CD4-positive, alpha-beta T cell (primary cell): Measurements from ENCODE around the gene MAN1B1. TPM values are rescaled to one million over a fixed set of nuclear protein-coding genes. Genes with fewer than 3 reads are reported as not detected.
"Not testable (repeated sequence)": the region's sequence is repeated elsewhere in the genome, so short reads cannot be mapped to it uniquely, and the experiment has no call there.

Source experiments
- ATAC-seq: fragments of 200-7000 bp; cut with Tn5 transposase; one replicate; pipeline ENCODE4 v1.10.0; 2022; ENCODE audit warnings: mild to moderate bottlenecking; ENCODE audit not compliant: poor library complexity
- CTCF ChIA-PET: fragments of 350-600 bp; sonication (Branson Sonifier 250); formaldehyde crosslinking; loops from one replicate; lab custom pipeline; 2021; ENCODE audit warnings: antibody characterized with exemption, inconsistent platforms; lab: Charles Lee
- POLR2A ChIA-PET: fragments of 350-600 bp; sonication (Branson Sonifier 250); formaldehyde crosslinking; loops from one replicate; lab custom pipeline; 2021; ENCODE audit warnings: antibody characterized with exemption, inconsistent platforms; lab: Charles Lee
- DNase-seq, 14 experiments: peaks; one replicate each; pipeline ENCODE4 v3.0.0-alpha.2; 2013 to 2020; ENCODE audit warnings: mixed read lengths in 2 of 14
- H3K27ac ChIP-seq, 2 donors: one replicate each; pipeline versions ENCODE4 v1.5.1 to v1.7.0; 2013; ENCODE audit warnings: low read length in 2 of 2, low read depth in 1 of 2, mild to moderate bottlenecking in 1 of 2
- H3K27me3 ChIP-seq, 2 experiments: 1 replicate in 1 of 2; 2 replicates in 1 of 2; pipeline versions ENCODE4 v1.6.1 to v1.7.0; 2013; ENCODE audit warnings: low read length in 2 of 2, control low read depth in 1 of 2, mild to moderate bottlenecking in 1 of 2, moderate library complexity in 1 of 2; ENCODE audit not compliant: insufficient read depth in 2 of 2, control insufficient read depth in 1 of 2
- H3K36me3 ChIP-seq: one replicate; pipeline ENCODE4 v1.6.1; 2013; ENCODE audit warnings: low read length, control low read depth; ENCODE audit not compliant: insufficient read depth
- H3K4me1 ChIP-seq: one replicate; pipeline ENCODE4 v1.6.1; 2013; ENCODE audit warnings: low read length, control low read depth; ENCODE audit not compliant: insufficient read depth
- H3K4me3 ChIP-seq: one replicate; pipeline ENCODE4 v1.5.1; 2013; ENCODE audit warnings: mild to moderate bottlenecking, low read length, moderate library complexity
- H3K9me3 ChIP-seq, 2 experiments: 1 replicate in 1 of 2; 2 replicates in 1 of 2; pipeline versions ENCODE4 v1.6.1 to v1.7.0; 2013; ENCODE audit warnings: low read length in 2 of 2, mild to moderate bottlenecking in 2 of 2, control low read depth in 1 of 2, moderate library complexity in 1 of 2; ENCODE audit not compliant: control insufficient read depth in 1 of 2, insufficient read depth in 1 of 2
- H3K27ac Mint-ChIP-seq: one replicate; pipeline ENCODE4 v1.8.0; 2020; ENCODE audit warnings: mixed read lengths
- H3K27me3 Mint-ChIP-seq: one replicate; pipeline ENCODE4 v1.8.0; 2021; ENCODE audit warnings: mixed read lengths
- H3K36me3 Mint-ChIP-seq: one replicate; pipeline ENCODE4 v1.8.0; 2021; ENCODE audit warnings: low read depth, mixed read lengths
- H3K4me1 Mint-ChIP-seq: one replicate; pipeline ENCODE4 v1.8.0; 2021; ENCODE audit warnings: low read depth, mixed read lengths
- H3K4me3 Mint-ChIP-seq: one replicate; pipeline ENCODE4 v1.8.0; 2020; ENCODE audit warnings: mild to moderate bottlenecking, mixed read lengths
- H3K9me3 Mint-ChIP-seq: one replicate; pipeline ENCODE4 v1.8.0; 2020; ENCODE audit warnings: mixed read lengths
- intact Hi-C, 2 experiments: fragments of 100-400 bp; cut with DNase I in 1 of 2; cut with micrococcal nuclease in 1 of 2; formaldehyde crosslinking; loops; one replicate each; pipeline versions ENCODE4 v1.15.1 to v1.9.0; 2023 to 2025; cut with DNase I, micrococcal nuclease
- total RNA-seq, 174 experiments: library from RNA in 2 of 174; stranded (reverse) in 2 of 174; gene quantifications; one replicate each; pipeline ENCODE4 v1.2.3 and lab custom pipeline; 2021 to 2026
- TF ChIP-seq, protein P1 (sequence below): fragments of 200-600 bp; IDR thresholded peaks from one replicate; pipeline ENCODE4 v1.8.0; 2022; ENCODE audit warnings: antibody characterized with exemption, mild to moderate bottlenecking

MAN1B1 gene
- total RNA-seq, 2 experiments from 2014 or later: 60.9 to 66.9 TPM

DNA sequence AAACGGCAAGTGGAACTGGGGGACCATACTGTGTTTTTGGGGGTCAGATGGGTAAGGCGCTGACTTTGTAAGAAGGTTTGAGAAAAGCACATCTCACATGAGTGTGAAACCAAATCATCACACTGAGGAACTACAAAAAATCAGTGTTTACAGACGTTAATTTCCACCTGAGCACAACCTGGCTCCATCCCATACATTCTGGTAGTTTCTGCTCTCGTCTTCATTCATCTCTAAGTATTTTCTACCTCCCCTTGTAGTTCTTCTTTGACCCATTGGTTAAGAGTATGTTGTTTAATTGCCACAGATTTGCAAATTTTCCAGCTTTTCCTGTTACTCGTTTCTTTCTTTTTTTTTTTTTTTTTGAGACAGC is 36.7 kb downstream of the MAN1B1 start:
- Histone ChIP-seq H3K27me3 (no peaks in the 10 kb centered on the region), H3K4me3 (no peak overlapping the region), H3K36me3 (no peaks in the 10 kb centered on the region), H3K4me1 (peaks cover 21% of the 10 kb centered on the region), H3K9me3 (no peaks in the 10 kb centered on the region), H3K27ac (no peak overlapping the region)
- Mint-ChIP-seq H3K27me3 (no peaks in the 10 kb centered on the region), H3K4me1 (peaks cover 24% of the 10 kb centered on the region), H3K27ac (no peak overlapping the region), H3K4me3 (peak overlapping the region; percentile 38), H3K36me3 (peaks cover 1% of the 10 kb centered on the region), H3K9me3 (no peaks in the 10 kb centered on the region)
- intact Hi-C loops: loop anchor here in 1 of 2 experiments (10.0 kb wide), 1 partner anchor 51 kb away; the partner anchor contains the start of genes LRRC26 and TMEM210
- TF ChIP-seq, protein P1, sequence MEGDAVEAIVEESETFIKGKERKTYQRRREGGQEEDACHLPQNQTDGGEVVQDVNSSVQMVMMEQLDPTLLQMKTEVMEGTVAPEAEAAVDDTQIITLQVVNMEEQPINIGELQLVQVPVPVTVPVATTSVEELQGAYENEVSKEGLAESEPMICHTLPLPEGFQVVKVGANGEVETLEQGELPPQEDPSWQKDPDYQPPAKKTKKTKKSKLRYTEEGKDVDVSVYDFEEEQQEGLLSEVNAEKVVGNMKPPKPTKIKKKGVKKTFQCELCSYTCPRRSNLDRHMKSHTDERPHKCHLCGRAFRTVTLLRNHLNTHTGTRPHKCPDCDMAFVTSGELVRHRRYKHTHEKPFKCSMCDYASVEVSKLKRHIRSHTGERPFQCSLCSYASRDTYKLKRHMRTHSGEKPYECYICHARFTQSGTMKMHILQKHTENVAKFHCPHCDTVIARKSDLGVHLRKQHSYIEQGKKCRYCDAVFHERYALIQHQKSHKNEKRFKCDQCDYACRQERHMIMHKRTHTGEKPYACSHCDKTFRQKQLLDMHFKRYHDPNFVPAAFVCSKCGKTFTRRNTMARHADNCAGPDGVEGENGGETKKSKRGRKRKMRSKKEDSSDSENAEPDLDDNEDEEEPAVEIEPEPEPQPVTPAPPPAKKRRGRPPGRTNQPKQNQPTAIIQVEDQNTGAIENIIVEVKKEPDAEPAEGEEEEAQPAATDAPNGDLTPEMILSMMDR: no peak
- POLR2A ChIA-PET: interaction anchor here (0.6 to 0.7 kb wide), 2 partner anchors 151 to 718 kb away, joined by 3 to 4 read pairs; no protein-coding TSS in a partner anchor
- DNase-seq (no peak), ATAC-seq (no peak)
- CTCF ChIA-PET: interaction anchor here (0.8 kb wide), 1 partner anchor 113 kb away, joined by 3 read pairs; no protein-coding TSS in a partner anchor

DNA sequence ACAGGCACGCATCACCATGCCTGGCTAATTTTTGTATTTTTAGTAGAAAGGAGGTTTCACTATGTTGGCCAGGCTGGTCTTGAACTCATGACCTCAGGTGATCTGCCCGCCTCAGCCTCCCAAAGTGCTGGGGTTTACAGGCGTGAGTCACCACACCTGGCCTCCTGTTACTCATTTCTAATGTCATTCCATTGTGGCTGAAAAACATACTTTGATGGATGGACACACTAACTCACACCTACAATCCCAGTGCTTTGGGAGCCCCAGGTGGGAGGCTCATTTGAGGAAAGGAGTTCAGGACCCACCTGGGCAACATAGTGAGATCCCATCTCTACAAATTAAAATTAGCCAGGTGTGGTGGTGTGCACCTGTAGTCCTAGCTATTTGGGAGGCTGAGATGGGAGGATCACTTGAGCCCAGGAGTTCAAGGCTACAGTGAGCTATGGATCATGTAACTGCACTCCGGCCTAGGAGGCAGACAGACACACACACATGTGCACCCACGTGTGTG is 37.2 kb downstream of the MAN1B1 start:
- DNase-seq, H3K27me3 ChIP-seq, H3K36me3 Mint-ChIP-seq, H3K4me3 ChIP-seq, H3K27ac ChIP-seq, H3K36me3 ChIP-seq, H3K4me3 Mint-ChIP-seq, H3K27me3 Mint-ChIP-seq, H3K27ac Mint-ChIP-seq, ATAC-seq, H3K9me3 Mint-ChIP-seq, H3K9me3 ChIP-seq, POLR2A ChIA-PET: not testable (repeated sequence)
- H3K4me1 Mint-ChIP-seq: peaks cover 30% of the 10 kb centered on the region
- intact Hi-C loops: loop anchor here in 1 of 2 experiments (10.0 kb wide), 1 partner anchor 51 kb away; the partner anchor contains the start of genes LRRC26 and TMEM210
- CTCF ChIA-PET: interaction anchor here (0.8 to 1.2 kb wide), 2 partner anchors 77 to 112 kb away, joined by 3 read pairs; partner anchors contain the start of gene TPRN
- H3K4me1 ChIP-seq: peaks cover 27% of the 10 kb centered on the region

DNA sequence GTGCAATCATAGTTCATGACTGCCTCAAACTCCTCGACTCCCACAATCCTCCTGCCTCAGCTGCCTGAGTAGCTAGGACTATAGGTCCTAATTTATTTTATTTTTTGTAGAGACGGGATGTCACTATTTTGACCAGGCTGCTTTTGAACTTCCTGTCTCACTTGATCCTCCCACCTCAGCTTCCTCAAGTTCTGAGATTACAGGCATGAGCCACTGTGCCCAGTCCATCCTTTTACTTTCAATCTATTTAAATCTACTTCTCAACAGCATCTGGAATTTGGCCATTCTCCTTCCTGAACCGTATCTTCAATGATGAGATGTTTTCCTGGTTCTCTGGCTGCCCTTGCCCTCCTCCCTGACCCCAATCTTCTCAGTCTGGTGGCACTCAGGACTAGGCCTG is 40.0 kb downstream of the MAN1B1 start:
- H3K27me3 ChIP-seq: no peaks in the 10 kb centered on the region
- peak overlapping the region; percentile 81 for H3K27ac Mint-ChIP-seq
- DNase-seq: no peak
- intact Hi-C loops: loop anchor here in 1 of 2 experiments (5.0 to 10.0 kb wide), 2 partner anchors 39 to 48 kb away; partner anchors contain the start of genes LRRC26, MAN1B1 and TMEM210
- no peak for ATAC-seq
- no peaks in the 10 kb centered on the region for H3K36me3 ChIP-seq
- peak overlapping the region; percentile 53 to 61 for H3K27ac ChIP-seq
- no peaks in the 10 kb centered on the region for H3K27me3 Mint-ChIP-seq
- ChIA-PET CTCF (interaction anchor here (1.6 to 2.1 kb wide), 3 partner anchors 31 to 110 kb away, joined by 4 to 6 read pairs (median 6); partner anchors contain the start of gene RNF224), POLR2A (interaction anchor here (1.0 to 1.2 kb wide), 3 partner anchors 11 to 114 kb away, joined by 3 read pairs; partner anchors contain the start of gene TUBB4B)
- peak overlapping the region; percentile 93 for H3K4me3 Mint-ChIP-seq
- TF ChIP-seq, protein P1: no peak
- peaks cover 37% of the 10 kb centered on the region for H3K4me1 ChIP-seq
- peaks cover 11% of the 10 kb centered on the region for H3K36me3 Mint-ChIP-seq
- peak overlapping the region; percentile 72 for H3K4me3 ChIP-seq
- peaks cover 4 to 16% of the 10 kb centered on the region in 2 experiments for H3K9me3 ChIP-seq
- no peaks in the 10 kb centered on the region for H3K9me3 Mint-ChIP-seq
- H3K4me1 Mint-ChIP-seq: peaks cover 30% of the 10 kb centered on the region
